Measurements from ENCODE around the gene STYXL1.
"Not testable (repeated sequence)": the region's sequence is repeated elsewhere in the genome, so short reads cannot be mapped to it uniquely, and the experiment has no call there.

The STYXL1 gene

GRCh38 chr7:76008156-76008687, 39.6 kb downstream of the STYXL1 start:
- Histone ChIP-seq H3K27me3 (ENCODE audit: control insufficient read depth, insufficient read depth, low read length) (no peaks in the 10 kb centered on the region), H3K4me1 (peaks cover 16% of the 10 kb centered on the region), H3K79me2 (peaks cover 7% of the 10 kb centered on the region), H3K4me2 (ENCODE audit: low read length) (no peak overlapping the region), H3K27ac (no peak overlapping the region), H3K36me3 (ENCODE audit: control insufficient read depth, insufficient read depth, low read length) (no peaks in the 10 kb centered on the region), H3K9ac (no peak overlapping the region), H2AFZ (no peak overlapping the region), H3K4me3 (ENCODE audit: low read depth, low read length) (no peak overlapping the region), H3K9me3 (ENCODE audit: control insufficient read depth, low read length) (no peaks in the 10 kb centered on the region)
- no peak for TF ChIP-seq CTCF (IDR thresholded peaks at IDR 0.05)

GRCh38 chr7:76005004-76005403, 42.8 kb downstream of the STYXL1 start:
- not testable (repeated sequence) for H3K4me1 ChIP-seq; H3K4me2 ChIP-seq (ENCODE audit: low read length); H2AFZ ChIP-seq; H3K9me3 ChIP-seq (ENCODE audit: control insufficient read depth, low read length); H3K27ac ChIP-seq; H3K79me2 ChIP-seq; H3K4me3 ChIP-seq (ENCODE audit: low read depth, low read length); H3K27me3 ChIP-seq (ENCODE audit: control insufficient read depth, insufficient read depth, low read length); H3K9ac ChIP-seq; H3K36me3 ChIP-seq (ENCODE audit: control insufficient read depth, insufficient read depth, low read length)

GRCh38 chr7:76003351-76003750, 44.4 kb downstream of the STYXL1 start:
- H3K9ac ChIP-seq, result no peak overlapping the region
- no peak for TF ChIP-seq CTCF (IDR thresholded peaks at IDR 0.05)
- H3K36me3 ChIP-seq (ENCODE audit: control insufficient read depth, insufficient read depth, low read length), result no peaks in the 10 kb centered on the region
- H3K79me2 ChIP-seq, result peaks cover 7% of the 10 kb centered on the region
- peaks cover 3% of the 10 kb centered on the region for H3K4me1 ChIP-seq
- no peaks in the 10 kb centered on the region for H3K9me3 ChIP-seq (ENCODE audit: control insufficient read depth, low read length)
- H3K4me2 ChIP-seq (ENCODE audit: low read length), result no peak overlapping the region
- H2AFZ ChIP-seq, result no peak overlapping the region
- no peaks in the 10 kb centered on the region for H3K27me3 ChIP-seq (ENCODE audit: control insufficient read depth, insufficient read depth, low read length)
- H3K4me3 ChIP-seq (ENCODE audit: low read depth, low read length), result no peak overlapping the region
- no peak overlapping the region for H3K27ac ChIP-seq

GRCh38 chr7:76002822-76003221, 45.0 kb downstream of the STYXL1 start:
- Histone ChIP-seq H3K4me3 (ENCODE audit: low read depth, low read length) (no peak overlapping the region), H3K36me3 (ENCODE audit: control insufficient read depth, insufficient read depth, low read length) (no peaks in the 10 kb centered on the region), H3K79me2 (peaks cover 7% of the 10 kb centered on the region), H3K4me2 (ENCODE audit: low read length) (no peak overlapping the region), H2AFZ (no peak overlapping the region), H3K27me3 (ENCODE audit: control insufficient read depth, insufficient read depth, low read length) (no peaks in the 10 kb centered on the region), H3K9me3 (ENCODE audit: control insufficient read depth, low read length) (no peaks in the 10 kb centered on the region), H3K4me1 (no peaks in the 10 kb centered on the region), H3K27ac (no peak overlapping the region), H3K9ac (no peak overlapping the region)
- TF ChIP-seq CTCF (IDR thresholded peaks at IDR 0.05), result no peak

- Histone ChIP-seq H3K4me1 (no peaks in the 10 kb centered on the region), H3K27me3 (ENCODE audit: control insufficient read depth, insufficient read depth, low read length) (no peaks in the 10 kb centered on the region), H3K4me2 (ENCODE audit: low read length) (no peak overlapping the region), H3K4me3 (ENCODE audit: low read depth, low read length) (no peak overlapping the region), H3K36me3 (ENCODE audit: control insufficient read depth, insufficient read depth, low read length) (no peaks in the 10 kb centered on the region), H3K79me2 (peaks cover 3% of the 10 kb centered on the region), H3K9me3 (ENCODE audit: control insufficient read depth, low read length) (no peaks in the 10 kb centered on the region), H2AFZ (no peak overlapping the region), H3K27ac (no peak overlapping the region), H3K9ac (no peak overlapping the region)
- TF ChIP-seq CTCF (IDR thresholded peaks at IDR 0.05), result no peak
These were observed 45.7 kb downstream of the STYXL1 start for GRCh38 chr7:76002139-76002538.
